Trophoblast cell (in vitro differentiated cells and primary cell): ENCODE measurements around the gene MRPL49.

Experiments used
- DNase-seq, 2 donors: peaks; one replicate each; pipeline ENCODE4 v3.0.0-alpha.2; 2016
- H2AFZ ChIP-seq: 2 replicates; pipeline ENCODE4 v1.6.1; 2013; ENCODE audit warnings: low read length, moderate library complexity, mild to moderate bottlenecking; ENCODE audit not compliant: insufficient read depth, poor library complexity
- H2AK5ac ChIP-seq: 2 replicates; pipeline ENCODE4 v1.6.1; 2013; ENCODE audit warnings: mild to moderate bottlenecking, low read length
- H2BK120ac ChIP-seq: 2 replicates; pipeline ENCODE4 v1.6.1; 2013; ENCODE audit warnings: low read length, mild to moderate bottlenecking, moderate library complexity; ENCODE audit not compliant: insufficient read depth, poor library complexity
- H2BK12ac ChIP-seq: 2 replicates; pipeline ENCODE4 v1.6.1; 2013; ENCODE audit warnings: mild to moderate bottlenecking, low read length, moderate library complexity
- H2BK5ac ChIP-seq: 2 replicates; pipeline ENCODE4 v1.6.1; 2013; ENCODE audit warnings: low read length, low read depth, moderate library complexity, mild to moderate bottlenecking; ENCODE audit not compliant: poor library complexity
- H3K14ac ChIP-seq: 2 replicates; pipeline ENCODE4 v1.6.1; 2013; ENCODE audit warnings: mild to moderate bottlenecking, low read length
- H3K18ac ChIP-seq: 2 replicates; pipeline ENCODE4 v1.6.1; 2013; ENCODE audit warnings: mild to moderate bottlenecking, low read length
- H3K23ac ChIP-seq: 2 replicates; pipeline ENCODE4 v1.6.1; 2013; ENCODE audit warnings: low read length
- H3K27ac ChIP-seq: 2 replicates; pipeline ENCODE4 v1.5.1; 2013; ENCODE audit warnings: low read depth, mild to moderate bottlenecking, inconsistent platforms, low read length, moderate library complexity
- H3K27me3 ChIP-seq: 2 replicates; pipeline ENCODE4 v1.6.1; 2013; ENCODE audit warnings: inconsistent platforms, mild to moderate bottlenecking, low read length, moderate library complexity; ENCODE audit not compliant: insufficient read depth
- H3K36me3 ChIP-seq, 2 experiments: 1 replicate in 1 of 2; 2 replicates in 1 of 2; pipeline ENCODE4 v1.6.1; 2013; ENCODE audit warnings: low read length in 2 of 2, mild to moderate bottlenecking in 2 of 2, moderate library complexity in 1 of 2; ENCODE audit not compliant: insufficient read depth in 2 of 2, control insufficient read depth in 1 of 2
- H3K4ac ChIP-seq: 2 replicates; pipeline ENCODE4 v1.6.1; 2013; ENCODE audit warnings: low read depth, mild to moderate bottlenecking, low read length, moderate library complexity
- H3K4me1 ChIP-seq, 2 experiments: 1 replicate in 1 of 2; 2 replicates in 1 of 2; pipeline ENCODE4 v1.6.1; 2013; ENCODE audit warnings: low read length in 2 of 2, mild to moderate bottlenecking in 2 of 2, moderate library complexity in 1 of 2; ENCODE audit not compliant: insufficient read depth in 2 of 2, control insufficient read depth in 1 of 2
- H3K4me2 ChIP-seq: 2 replicates; pipeline ENCODE4 v1.6.1; 2013; ENCODE audit warnings: inconsistent platforms, mild to moderate bottlenecking, low read length, moderate library complexity
- H3K4me3 ChIP-seq: 2 replicates; pipeline ENCODE4 v1.5.1; 2013; ENCODE audit warnings: mild to moderate bottlenecking, low read depth, low read length, inconsistent platforms
- H3K79me1 ChIP-seq: one replicate; pipeline ENCODE4 v1.6.1; 2013; ENCODE audit warnings: low read length
- H3K79me2 ChIP-seq: 2 replicates; pipeline ENCODE4 v1.6.1; 2013; ENCODE audit warnings: low read length, mild to moderate bottlenecking; ENCODE audit not compliant: control insufficient read depth, insufficient read depth, poor library complexity
- H3K9ac ChIP-seq: 2 replicates; pipeline ENCODE4 v1.6.1; 2013; ENCODE audit warnings: mild to moderate bottlenecking, low read length
- H3K9me3 ChIP-seq: 2 replicates; pipeline ENCODE4 v1.6.1; 2013; ENCODE audit warnings: low read depth, mild to moderate bottlenecking, control low read depth, inconsistent platforms, low read length; ENCODE audit not compliant: insufficient read depth
- H4K12ac ChIP-seq: 2 replicates; pipeline ENCODE4 v1.6.1; 2013; ENCODE audit warnings: low read depth, mild to moderate bottlenecking, low read length, moderate library complexity
- H4K8ac ChIP-seq: 2 replicates; pipeline ENCODE4 v1.6.1; 2013; ENCODE audit warnings: low read depth, mild to moderate bottlenecking, low read length, moderate library complexity
- H4K91ac ChIP-seq: one replicate; pipeline ENCODE4 v1.6.1; 2013; ENCODE audit warnings: low read depth, mild to moderate bottlenecking, low read length, moderate library complexity
- WGBS: extraction: QIAGEN DNeasy Blood & Tissue Kit; methylation state at CpG from one replicate; pipeline ENCODE4 v1.1.7; 2013; ENCODE audit warnings: missing lambda C conversion rate; ENCODE audit not compliant: insufficient read length, insufficient coverage; ENCODE audit errors: extremely low coverage; 5-methylcytosine and 5-hydroxymethylcytosine counted together

Gene MRPL49

GRCh38 chr11:65159012-65159411, 36.9 kb downstream of the MRPL49 start:
- Histone ChIP-seq H3K4ac (no peak overlapping the region), H3K79me1 (no peaks in the 10 kb centered on the region), H3K23ac (no peak overlapping the region), H3K4me3 (no peak overlapping the region), H2BK5ac (no peak overlapping the region), H2AK5ac (no peak overlapping the region), H3K36me3 (no peaks in the 10 kb centered on the region), H3K9me3 (no peaks in the 10 kb centered on the region), H3K27ac (no peak overlapping the region), H2BK120ac (no peak overlapping the region), H3K14ac (no peak overlapping the region), H3K79me2 (no peaks in the 10 kb centered on the region), H3K4me1 (peaks cover 2% of the 10 kb centered on the region in 2 experiments), H3K27me3 (no peaks in the 10 kb centered on the region), H4K91ac (no peak overlapping the region), H4K12ac (no peak overlapping the region), H2AFZ (no peak overlapping the region), H3K4me2 (no peak overlapping the region), H3K9ac (no peak overlapping the region), H4K8ac (no peak overlapping the region), H2BK12ac (no peak overlapping the region), H3K18ac (no peak overlapping the region)
- no peak for DNase-seq
- WGBS, result no CpG with 5 or more reads among the region's 5 CpGs

GRCh38 chr11:65160643-65161042, 38.5 kb downstream of the MRPL49 start:
- no peak overlapping the region for H3K23ac ChIP-seq
- no peak overlapping the region for H3K4ac ChIP-seq
- H3K27me3 ChIP-seq, result no peaks in the 10 kb centered on the region
- no peak overlapping the region for H3K18ac ChIP-seq
- no peak overlapping the region for H3K14ac ChIP-seq
- no peaks in the 10 kb centered on the region for H3K9me3 ChIP-seq
- H2AK5ac ChIP-seq, result no peak overlapping the region
- H3K4me3 ChIP-seq, result no peak overlapping the region
- no peaks in the 10 kb centered on the region for H3K36me3 ChIP-seq
- no peak for DNase-seq
- H3K4me1 ChIP-seq, result peaks cover 2% of the 10 kb centered on the region in 2 experiments
- H3K4me2 ChIP-seq, result no peak overlapping the region
- WGBS, result no CpG with 5 or more reads among the region's 3 CpGs
- peak overlapping the region; percentile 29 for H3K27ac ChIP-seq
- H4K12ac ChIP-seq, result no peak overlapping the region
- H3K79me2 ChIP-seq, result no peaks in the 10 kb centered on the region
- no peak overlapping the region for H2BK12ac ChIP-seq
- no peak overlapping the region for H4K8ac ChIP-seq
- no peak overlapping the region for H2BK5ac ChIP-seq
- H2AFZ ChIP-seq, result no peak overlapping the region
- no peak overlapping the region for H4K91ac ChIP-seq
- H2BK120ac ChIP-seq, result no peak overlapping the region
- no peaks in the 10 kb centered on the region for H3K79me1 ChIP-seq
- no peak overlapping the region for H3K9ac ChIP-seq

- Histone ChIP-seq H3K23ac (no peak overlapping the region), H2BK120ac (no peak overlapping the region), H2BK12ac (no peak overlapping the region), H3K14ac (no peak overlapping the region), H2AFZ (no peak overlapping the region), H3K27me3 (no peaks in the 10 kb centered on the region), H4K8ac (no peak overlapping the region), H3K4me2 (no peak overlapping the region), H3K36me3 (no peaks in the 10 kb centered on the region), H3K18ac (no peak overlapping the region), H3K4me3 (no peak overlapping the region), H3K4me1 (peaks cover 2% of the 10 kb centered on the region in 2 experiments), H4K91ac (no peak overlapping the region), H2BK5ac (no peak overlapping the region), H3K9me3 (no peaks in the 10 kb centered on the region), H3K9ac (no peak overlapping the region), H4K12ac (no peak overlapping the region), H2AK5ac (no peak overlapping the region), H3K79me1 (no peaks in the 10 kb centered on the region), H3K4ac (no peak overlapping the region), H3K27ac (no peak overlapping the region), H3K79me2 (no peaks in the 10 kb centered on the region)
- no CpG with 5 or more reads among the region's 2 CpGs for WGBS
- DNase-seq, result no peak
Observed at GRCh38 chr11:65163684-65164083, 41.6 kb downstream of the MRPL49 start.

- Histone ChIP-seq H2AFZ (no peak overlapping the region), H3K9me3 (no peaks in the 10 kb centered on the region), H3K4me2 (no peak overlapping the region), H3K27me3 (no peaks in the 10 kb centered on the region), H3K79me1 (peaks cover 5% of the 10 kb centered on the region), H3K4ac (no peak overlapping the region), H4K12ac (no peak overlapping the region), H2BK5ac (no peak overlapping the region), H3K79me2 (no peaks in the 10 kb centered on the region), H2BK120ac (no peak overlapping the region), H3K4me1 (peaks cover 7 to 8% of the 10 kb centered on the region in 2 experiments), H4K8ac (no peak overlapping the region), H4K91ac (no peak overlapping the region), H2BK12ac (no peak overlapping the region), H3K9ac (no peak overlapping the region), H3K18ac (no peak overlapping the region), H3K27ac (no peak overlapping the region), H3K4me3 (no peak overlapping the region), H3K36me3 (no peaks in the 10 kb centered on the region), H3K14ac (no peak overlapping the region), H2AK5ac (no peak overlapping the region), H3K23ac (no peak overlapping the region)
- WGBS, result no CpG with 5 or more reads among the region's 31 CpGs
- DNase-seq, result no peak
Observed at GRCh38 chr11:65165410-65166317, 43.5 kb downstream of the MRPL49 start.
